Stomach (tissue), 9 donors: Measurements from ENCODE around the gene CHN1. TPM values are rescaled to one million over a fixed set of nuclear protein-coding genes. Genes with fewer than 3 reads are reported as not detected.

Source experiments
- DNase-seq, 2 donors: peaks; one replicate each; pipeline versions ENCODE4 v3.0.0 to v3.0.0-alpha.2; 2013 to 2019
- H3K27ac ChIP-seq, 5 donors: fragments of 200-600 bp in 4 of 5; sonication (generic) in 4 of 5; one replicate each; pipeline ENCODE4 v1.5.1; 2013 to 2019; ENCODE audit warnings: mild to moderate bottlenecking in 1 of 5, moderate library complexity in 1 of 5
- H3K27me3 ChIP-seq, 3 donors: fragments of 200-600 bp; sonication (generic); one replicate each; pipeline ENCODE4 v1.5.1; 2017 to 2019; ENCODE audit warnings: mixed run types in 1 of 3
- H3K36me3 ChIP-seq, 4 donors: fragments of 200-600 bp; sonication (generic); 1 replicate in 3 of 4; 2 replicates in 1 of 4; pipeline ENCODE4 v1.5.1; 2016 to 2019
- H3K4me1 ChIP-seq, 4 donors: fragments of 200-600 bp; sonication (generic); one replicate each; pipeline ENCODE4 v1.5.1; 2016 to 2019
- H3K4me3 ChIP-seq, 4 donors: fragments of 200-600 bp; sonication (generic) in 3 of 4; one replicate each; pipeline ENCODE4 v1.5.1; 2016 to 2019; ENCODE audit warnings: mild to moderate bottlenecking in 1 of 4
- H3K9me3 ChIP-seq, 4 donors: fragments of 200-600 bp; sonication (generic); one replicate each; pipeline ENCODE4 v1.5.1; 2016 to 2019
- EP300 ChIP-seq: sonication (generic); formaldehyde crosslinking; IDR thresholded peaks from one replicate; pipeline ENCODE4 v1.6.1; 2017; ENCODE audit warnings: antibody characterized with exemption
- POLR2A ChIP-seq, 4 donors: fragments of 450-650 bp; IDR thresholded peaks; one replicate each; pipeline ENCODE4 v1.6.1; 2016; ENCODE audit warnings: antibody characterized with exemption in 4 of 4, control low read depth in 2 of 4, mild to moderate bottlenecking in 1 of 4, moderate library complexity in 1 of 4
- POLR2AphosphoS5 ChIP-seq, 3 donors: sonication (generic); formaldehyde crosslinking; IDR thresholded peaks; one replicate each; pipeline ENCODE4 v1.6.1; 2016; ENCODE audit warnings: antibody characterized with exemption in 3 of 3
- WGBS, 5 donors: extraction: QIAGEN DNeasy Blood & Tissue Kit in 3 of 5; methylation state at CpG; one replicate each; pipeline versions ENCODE4 v1.1.5 to v1.1.7; 2013 to 2018; 5-methylcytosine and 5-hydroxymethylcytosine counted together
- intact Hi-C: fragments of 100-400 bp; cut with DNase I; formaldehyde crosslinking; loops from one replicate; pipeline ENCODE4 v1.15.1; 2023; ENCODE audit warnings: low total_unique reads
- polyA plus RNA-seq, 3 donors: library from polyadenylated mRNA; stranded (reverse); fragments of 200-250 nt; gene quantifications; one replicate each; pipeline ENCODE4 v1.2.3, GENCODE V29; 2013
- total RNA-seq, 5 donors: library from RNA; depleted of rRNA; stranded (reverse); fragments of >200 nt; gene quantifications; one replicate each; pipeline versions ENCODE4 v1.1.0 to v1.2.3, GENCODE V29; 2014 to 2016
- TF ChIP-seq, protein P1 (sequence below), 7 experiments: fragments of 450-650 bp in 4 of 7; fragments of 200-600 bp in 3 of 7; sonication (generic) in 3 of 7; IDR thresholded peaks; one replicate each; pipeline ENCODE4 v1.5.1; 2016 to 2019; ENCODE audit warnings: antibody characterized with exemption in 7 of 7, control low read depth in 2 of 7, mild to moderate bottlenecking in 1 of 7
- donor health status: healthy with polysubstance abuse.
- donor health status: Bipolar disorder and iron deficiency.
- donor health status: healthy.

CHN1 gene
- total and polyA plus RNA-seq, 8 donors, result 2.3 to 50.9 (median 12.2) TPM; not detected in 1

- no peak overlapping the region for H3K27ac ChIP-seq
- intact Hi-C loops, result no loop called here
- no peaks in the 10 kb centered on the region for H3K9me3 ChIP-seq
- H3K4me1 ChIP-seq, result no peaks in the 10 kb centered on the region
- no peak overlapping the region for H3K4me3 ChIP-seq
- no peaks in the 10 kb centered on the region for H3K36me3 ChIP-seq
- no peaks in the 10 kb centered on the region for H3K27me3 ChIP-seq
- DNase-seq, result no peak
- WGBS, 5 donors, result 73 to 82% (median 77%) methylated on average over 10 of the region's 10 CpGs
- no peak for TF ChIP-seq POLR2A (IDR thresholded peaks at IDR 0.05)
- no peak for TF ChIP-seq EP300
- TF ChIP-seq, protein P1, sequence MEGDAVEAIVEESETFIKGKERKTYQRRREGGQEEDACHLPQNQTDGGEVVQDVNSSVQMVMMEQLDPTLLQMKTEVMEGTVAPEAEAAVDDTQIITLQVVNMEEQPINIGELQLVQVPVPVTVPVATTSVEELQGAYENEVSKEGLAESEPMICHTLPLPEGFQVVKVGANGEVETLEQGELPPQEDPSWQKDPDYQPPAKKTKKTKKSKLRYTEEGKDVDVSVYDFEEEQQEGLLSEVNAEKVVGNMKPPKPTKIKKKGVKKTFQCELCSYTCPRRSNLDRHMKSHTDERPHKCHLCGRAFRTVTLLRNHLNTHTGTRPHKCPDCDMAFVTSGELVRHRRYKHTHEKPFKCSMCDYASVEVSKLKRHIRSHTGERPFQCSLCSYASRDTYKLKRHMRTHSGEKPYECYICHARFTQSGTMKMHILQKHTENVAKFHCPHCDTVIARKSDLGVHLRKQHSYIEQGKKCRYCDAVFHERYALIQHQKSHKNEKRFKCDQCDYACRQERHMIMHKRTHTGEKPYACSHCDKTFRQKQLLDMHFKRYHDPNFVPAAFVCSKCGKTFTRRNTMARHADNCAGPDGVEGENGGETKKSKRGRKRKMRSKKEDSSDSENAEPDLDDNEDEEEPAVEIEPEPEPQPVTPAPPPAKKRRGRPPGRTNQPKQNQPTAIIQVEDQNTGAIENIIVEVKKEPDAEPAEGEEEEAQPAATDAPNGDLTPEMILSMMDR (IDR thresholded peaks at IDR 0.05), result no peak
- no peak for TF ChIP-seq POLR2AphosphoS5 (IDR thresholded peaks at IDR 0.05)
Measured at GRCh38 chr2:174756743-174757142, 248.4 kb downstream of the CHN1 start.

GRCh38 chr2:174753038-174753633, 252.0 kb downstream of the CHN1 start:
- no peaks in the 10 kb centered on the region for H3K36me3 ChIP-seq
- no peak for DNase-seq
- no peak overlapping the region for H3K27ac ChIP-seq
- TF ChIP-seq POLR2A (IDR thresholded peaks at IDR 0.05) (no peak), EP300 (no peak), POLR2AphosphoS5 (IDR thresholded peaks at IDR 0.05) (no peak)
- TF ChIP-seq, protein P1 (IDR thresholded peaks at IDR 0.05), result no peak
- intact Hi-C loops, result no loop called here
- H3K9me3 ChIP-seq, result no peaks in the 10 kb centered on the region
- no peaks in the 10 kb centered on the region for H3K4me1 ChIP-seq
- no peak overlapping the region for H3K4me3 ChIP-seq
- 83 to 90% (median 84%) methylated on average over 13 of the region's 13 CpGs for WGBS, 5 donors
- H3K27me3 ChIP-seq, result no peaks in the 10 kb centered on the region

DNA sequence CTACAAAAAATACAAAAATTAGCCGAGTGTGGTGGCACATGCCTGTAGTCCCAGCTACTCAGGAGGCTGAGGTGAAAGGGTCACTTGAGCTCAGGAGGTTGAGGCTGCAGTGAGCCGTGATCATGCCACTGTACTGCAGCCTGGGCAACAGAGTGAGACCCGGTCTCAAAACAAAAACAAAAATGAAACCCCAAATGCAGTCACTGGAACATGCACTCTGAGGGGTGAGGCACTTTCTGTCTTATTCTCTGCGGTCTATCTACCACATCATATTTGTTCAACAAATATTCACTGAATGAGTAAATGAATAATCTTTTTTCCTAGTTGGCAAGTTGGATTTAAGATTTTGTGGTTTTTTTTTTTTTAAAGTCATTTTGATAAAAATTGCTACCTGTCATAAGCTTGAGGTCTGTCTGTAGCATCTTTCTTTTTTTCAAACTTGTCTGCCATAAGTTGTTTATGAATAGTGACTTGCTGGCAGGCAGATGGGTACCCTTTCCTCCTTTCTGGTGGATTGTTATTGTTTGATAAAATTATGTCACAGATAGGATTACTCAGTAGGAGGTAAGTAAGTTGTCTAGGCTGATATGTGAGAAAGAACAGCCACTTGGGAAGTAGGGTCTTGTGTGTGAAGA, 252.7 kb downstream of the CHN1 start:
- Histone ChIP-seq H3K27ac (no peak overlapping the region), H3K36me3 (no peaks in the 10 kb centered on the region), H3K9me3 (no peaks in the 10 kb centered on the region), H3K4me1 (no peaks in the 10 kb centered on the region), H3K27me3 (no peaks in the 10 kb centered on the region), H3K4me3 (no peak overlapping the region)
- DNase-seq, result no peak
- intact Hi-C loops, result no loop called here
- WGBS, 5 donors, result 51 to 66% (median 54%) methylated on average over 4 of the region's 4 CpGs
- TF ChIP-seq EP300 (no peak), POLR2A (IDR thresholded peaks at IDR 0.05) (no peak), POLR2AphosphoS5 (IDR thresholded peaks at IDR 0.05) (no peak)
- TF ChIP-seq, protein P1 (IDR thresholded peaks at IDR 0.05), result no peak

GRCh38 chr2:174750923-174751441, 254.2 kb downstream of the CHN1 start:
- peak in 1 of 2 donors; percentile 24 for DNase-seq
- TF ChIP-seq POLR2AphosphoS5 (IDR thresholded peaks at IDR 0.05) (no peak), EP300 (no peak), POLR2A (IDR thresholded peaks at IDR 0.05) (no peak)
- TF ChIP-seq, protein P1 (IDR thresholded peaks at IDR 0.05), result no peak
- Histone ChIP-seq H3K4me1 (no peaks in the 10 kb centered on the region), H3K4me3 (no peak overlapping the region), H3K27me3 (no peaks in the 10 kb centered on the region), H3K27ac (peak overlapping the region in 1 of 5 donors; percentile 26), H3K9me3 (no peaks in the 10 kb centered on the region), H3K36me3 (no peaks in the 10 kb centered on the region)
- 62 to 75% (median 69%) methylated on average over 5 of the region's 5 CpGs for WGBS, 5 donors
- intact Hi-C loops, result no loop called here
